ENCODE data around the gene NR4A1. TPM values are rescaled to one million over a fixed set of nuclear protein-coding genes. Genes with fewer than 3 reads are reported as not detected.
A peak's percentile ranks its signal among the peaks of the same experiment; 100 is the strongest.

NR4A1 gene
- polyA plus RNA-seq, 1 donor from 2014 or later: 3.4 TPM

DNA sequence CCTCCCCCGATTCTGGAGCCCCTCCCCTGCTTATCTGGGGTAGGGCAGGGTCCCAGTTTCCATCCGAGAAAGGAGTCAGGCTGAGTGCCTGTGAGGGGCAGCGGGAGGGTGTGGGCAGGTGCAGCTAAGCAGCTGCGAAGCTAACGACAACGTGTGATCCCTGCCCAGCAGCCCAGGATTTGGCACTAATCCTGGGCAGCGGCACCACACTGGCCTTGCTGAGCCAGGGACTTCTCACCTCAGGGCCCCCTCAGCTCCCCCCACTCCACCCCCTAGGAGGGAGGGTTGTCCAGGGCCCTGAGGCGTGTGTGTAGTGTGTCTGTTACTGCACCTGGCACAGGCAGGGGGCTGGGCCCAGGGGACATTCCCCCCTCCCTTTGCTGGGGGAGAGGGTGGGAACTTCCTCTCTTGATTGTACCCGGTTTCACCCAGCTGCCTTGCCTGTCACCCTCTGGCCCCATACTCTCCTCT lies 30.1 kb downstream of the NR4A1 start:
- Histone ChIP-seq H3K27ac (ENCODE audit: low read length) (no peak overlapping the region), H3K36me3 (ENCODE audit: insufficient read depth, low read length) (no peaks in the 10 kb centered on the region), H3K9ac (ENCODE audit: low read length) (peak overlapping the region; percentile 16), H3F3A (ENCODE audit: insufficient read depth, low read length, poor library complexity, severe bottlenecking) (no peaks in the 10 kb centered on the region), H3K4me3 (ENCODE audit: low read length) (no peak overlapping the region), H2AFZ (ENCODE audit: low read depth, low read length) (no peak overlapping the region), H4K20me1 (ENCODE audit: insufficient read depth) (no peaks in the 10 kb centered on the region), H3K27me3 (ENCODE audit: insufficient read depth, low read depth, low read length) (no peaks in the 10 kb centered on the region), H3K4me2 (ENCODE audit: low read length) (no peak overlapping the region), H3K9me3 (ENCODE audit: low read length) (no peaks in the 10 kb centered on the region), H3K79me2 (replicated peaks; ENCODE audit: insufficient read depth, low read length) (no peaks in the 10 kb centered on the region), H3K9me2 (ENCODE audit: insufficient read depth, low read length) (no peaks in the 10 kb centered on the region)
- TF ChIP-seq SMC3 (conservative IDR thresholded peaks at IDR 0.05; ENCODE audit: poor library complexity) (no peak), POLR2AphosphoS5 (IDR thresholded peaks at IDR 0.05) (no peak), CTCF (IDR thresholded peaks at IDR 0.05; ENCODE audit: poor library complexity, severe bottlenecking) (no peak), REST (IDR thresholded peaks at IDR 0.05; ENCODE audit: borderline replicate concordance) (no peak), EZH2 (IDR thresholded peaks at IDR 0.05; ENCODE audit: borderline replicate concordance, insufficient read depth, low read length, poor library complexity, severe bottlenecking) (no peak), RAD21 (conservative IDR thresholded peaks at IDR 0.05) (no peak), MXI1 (conservative IDR thresholded peaks at IDR 0.05; ENCODE audit: poor library complexity, severe bottlenecking) (no peak), EP300 (conservative IDR thresholded peaks at IDR 0.05; ENCODE audit: poor library complexity, severe bottlenecking) (no peak), TAF1 (IDR thresholded peaks at IDR 0.05; ENCODE audit: low read depth) (no peak)

DNA sequence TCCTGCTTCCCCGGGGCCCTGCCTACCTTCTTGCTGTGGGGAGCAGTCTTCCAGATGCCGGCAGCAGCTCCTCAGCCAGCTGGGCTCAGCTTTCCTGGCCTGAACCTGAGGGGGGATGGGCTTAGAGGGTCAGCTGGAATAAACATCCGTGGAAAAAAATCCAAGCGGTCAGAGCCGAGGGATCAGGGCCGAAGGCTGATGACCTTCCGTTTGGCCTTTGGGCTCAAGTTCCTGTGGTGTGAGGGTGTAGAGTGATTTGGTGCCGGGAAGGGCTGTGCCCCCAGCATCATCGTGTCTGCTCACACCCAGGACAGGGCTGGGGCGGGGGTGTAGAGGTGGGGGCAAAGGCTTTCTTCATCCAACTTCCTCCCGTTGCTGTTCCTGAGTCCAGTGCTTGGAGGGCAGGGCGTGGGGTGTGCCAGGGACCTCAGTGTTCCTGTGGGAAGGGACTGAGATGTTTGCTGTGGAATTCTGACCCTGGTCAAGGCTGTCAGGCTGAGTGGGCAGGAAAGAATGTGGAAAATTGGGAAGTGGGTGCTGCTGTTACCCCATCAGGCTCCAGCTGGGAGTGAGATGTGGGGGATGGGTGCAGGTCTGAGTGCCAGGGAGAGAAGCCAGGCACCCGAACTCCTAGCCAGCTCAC lies 30.9 kb downstream of the NR4A1 start:
- TF ChIP-seq EZH2 (IDR thresholded peaks at IDR 0.05; ENCODE audit: borderline replicate concordance, insufficient read depth, low read length, poor library complexity, severe bottlenecking): no peak
- no peak for TF ChIP-seq RAD21 (conservative IDR thresholded peaks at IDR 0.05)
- TF ChIP-seq REST (IDR thresholded peaks at IDR 0.05; ENCODE audit: borderline replicate concordance): no peak
- no peak for TF ChIP-seq SMC3 (conservative IDR thresholded peaks at IDR 0.05; ENCODE audit: poor library complexity)
- TF ChIP-seq TAF1 (IDR thresholded peaks at IDR 0.05; ENCODE audit: low read depth): no peak
- no peak for TF ChIP-seq EP300 (conservative IDR thresholded peaks at IDR 0.05; ENCODE audit: poor library complexity, severe bottlenecking)
- no peak for TF ChIP-seq CTCF (IDR thresholded peaks at IDR 0.05; ENCODE audit: poor library complexity, severe bottlenecking)
- no peak for TF ChIP-seq MXI1 (conservative IDR thresholded peaks at IDR 0.05; ENCODE audit: poor library complexity, severe bottlenecking)
- TF ChIP-seq POLR2AphosphoS5 (IDR thresholded peaks at IDR 0.05): no peak
- no peak overlapping the region for H3K4me3 ChIP-seq (ENCODE audit: low read length)
- no peak overlapping the region for H3K27ac ChIP-seq (ENCODE audit: low read length)
- no peak overlapping the region for H2AFZ ChIP-seq (ENCODE audit: low read depth, low read length)
- no peak overlapping the region for H3K4me2 ChIP-seq (ENCODE audit: low read length)
- no peaks in the 10 kb centered on the region for H3F3A ChIP-seq (ENCODE audit: insufficient read depth, low read length, poor library complexity, severe bottlenecking)
- no peaks in the 10 kb centered on the region for H3K36me3 ChIP-seq (ENCODE audit: insufficient read depth, low read length)
- H3K9me3 ChIP-seq (ENCODE audit: low read length): no peaks in the 10 kb centered on the region
- no peaks in the 10 kb centered on the region for H4K20me1 ChIP-seq (ENCODE audit: insufficient read depth)
- H3K9ac ChIP-seq (ENCODE audit: low read length): no peak overlapping the region
- H3K9me2 ChIP-seq (ENCODE audit: insufficient read depth, low read length): no peaks in the 10 kb centered on the region
- no peaks in the 10 kb centered on the region for H3K27me3 ChIP-seq (ENCODE audit: insufficient read depth, low read depth, low read length)
- no peaks in the 10 kb centered on the region for H3K79me2 ChIP-seq (replicated peaks; ENCODE audit: insufficient read depth, low read length)

Data from neural cell (in vitro differentiated cells).